Prostate gland (tissue), 2 donors: ENCODE measurements around the gene FOXD2. TPM values are rescaled to one million over a fixed set of nuclear protein-coding genes. Genes with fewer than 3 reads are reported as not detected.
"Not testable (repeated sequence)": the region's sequence is repeated elsewhere in the genome, so short reads cannot be mapped to it uniquely, and the experiment has no call there.

Experiments
- DNase-seq: peaks from one replicate; pipeline ENCODE4 v3.0.0-alpha.2; 2019; ENCODE audit warnings: low spot score
- H3K27ac ChIP-seq, 2 donors: fragments of 200-600 bp; sonication (generic); 2 replicates each; pipeline ENCODE4 v1.5.1; 2017 to 2019
- H3K27me3 ChIP-seq: fragments of 200-600 bp; sonication (generic); replicated peaks from 2 replicates; pipeline ENCODE4 v1.5.1; 2019; ENCODE audit not compliant: insufficient read depth
- H3K36me3 ChIP-seq, 2 donors: fragments of 200-600 bp; sonication (generic); 1 replicate in 1 of 2; 2 replicates in 1 of 2; pipeline versions ENCODE4 v1.5.1 to v1.8.1; 2017 to 2019
- H3K4me1 ChIP-seq: fragments of 200-600 bp; sonication (generic); replicated peaks from 2 replicates; pipeline ENCODE4 v1.5.1; 2019
- H3K4me3 ChIP-seq, 2 donors: fragments of 200-600 bp; sonication (generic); 2 replicates each; pipeline ENCODE4 v1.5.1; 2017 to 2019
- H3K9me3 ChIP-seq: fragments of 200-600 bp; sonication (generic); 2 replicates; pipeline ENCODE4 v1.5.1; 2017
- POLR2A ChIP-seq: fragments of 450-650 bp; IDR thresholded peaks from one replicate; pipeline ENCODE4 v1.6.1; 2016; ENCODE audit warnings: antibody characterized with exemption, mild to moderate bottlenecking
- POLR2AphosphoS5 ChIP-seq: sonication (generic); formaldehyde crosslinking; IDR thresholded peaks from one replicate; pipeline ENCODE4 v1.6.1; 2017; ENCODE audit warnings: antibody characterized with exemption
- WGBS: methylation state at CpG from one replicate; pipeline ENCODE4 v1.1.5; 2018; 5-methylcytosine and 5-hydroxymethylcytosine counted together
- intact Hi-C: fragments of 100-400 bp; cut with DNase I; formaldehyde crosslinking; loops from one replicate; pipeline ENCODE4 v1.14.2; 2022
- total RNA-seq, 2 donors: library from RNA; depleted of rRNA; stranded (reverse); fragments of >200 nt; gene quantifications; one replicate each; pipeline ENCODE4 v1.1.0, GENCODE V29; 2016
- TF ChIP-seq, protein P1 (sequence below), 4 experiments: fragments of 200-600 bp in 2 of 4; fragments of 450-650 bp in 2 of 4; sonication (generic) in 2 of 4; IDR thresholded peaks; 1 replicate in 3 of 4; 2 replicates in 1 of 4; pipeline ENCODE4 v1.5.1; 2016 to 2019; ENCODE audit warnings: antibody characterized with exemption in 4 of 4, mild to moderate bottlenecking in 2 of 4, moderate library complexity in 2 of 4

The FOXD2 gene
- total RNA-seq, 2 donors from 2014 or later = 1.2 to 1.8 TPM

- TF ChIP-seq, protein P1, sequence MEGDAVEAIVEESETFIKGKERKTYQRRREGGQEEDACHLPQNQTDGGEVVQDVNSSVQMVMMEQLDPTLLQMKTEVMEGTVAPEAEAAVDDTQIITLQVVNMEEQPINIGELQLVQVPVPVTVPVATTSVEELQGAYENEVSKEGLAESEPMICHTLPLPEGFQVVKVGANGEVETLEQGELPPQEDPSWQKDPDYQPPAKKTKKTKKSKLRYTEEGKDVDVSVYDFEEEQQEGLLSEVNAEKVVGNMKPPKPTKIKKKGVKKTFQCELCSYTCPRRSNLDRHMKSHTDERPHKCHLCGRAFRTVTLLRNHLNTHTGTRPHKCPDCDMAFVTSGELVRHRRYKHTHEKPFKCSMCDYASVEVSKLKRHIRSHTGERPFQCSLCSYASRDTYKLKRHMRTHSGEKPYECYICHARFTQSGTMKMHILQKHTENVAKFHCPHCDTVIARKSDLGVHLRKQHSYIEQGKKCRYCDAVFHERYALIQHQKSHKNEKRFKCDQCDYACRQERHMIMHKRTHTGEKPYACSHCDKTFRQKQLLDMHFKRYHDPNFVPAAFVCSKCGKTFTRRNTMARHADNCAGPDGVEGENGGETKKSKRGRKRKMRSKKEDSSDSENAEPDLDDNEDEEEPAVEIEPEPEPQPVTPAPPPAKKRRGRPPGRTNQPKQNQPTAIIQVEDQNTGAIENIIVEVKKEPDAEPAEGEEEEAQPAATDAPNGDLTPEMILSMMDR (IDR thresholded peaks at IDR 0.05) = no peak
- TF ChIP-seq POLR2AphosphoS5 (no peak), POLR2A (no peak)
- Histone ChIP-seq H3K4me1 (no peaks in the 10 kb centered on the region), H3K27me3 (peaks cover 14% of the 10 kb centered on the region), H3K4me3 (no peak overlapping the region), H3K9me3 (no peaks in the 10 kb centered on the region), H3K27ac (no peak overlapping the region), H3K36me3 (no peaks in the 10 kb centered on the region)
- 69% methylated on average over 4 of the region's 4 CpGs for WGBS
- intact Hi-C loops = no loop called here
- DNase-seq = no peak
Measured at GRCh38 chr1:47450606-47451005, 12.8 kb downstream of the FOXD2 start.

- no peaks in the 10 kb centered on the region for H3K4me1 ChIP-seq
- no peak for TF ChIP-seq POLR2AphosphoS5
- peaks cover 6% of the 10 kb centered on the region for H3K27me3 ChIP-seq
- no peak for DNase-seq
- H3K4me3 ChIP-seq = no peak overlapping the region
- no peak overlapping the region for H3K27ac ChIP-seq
- 91% methylated on average over 1 of the region's 1 CpG for WGBS
- H3K9me3 ChIP-seq = no peaks in the 10 kb centered on the region
- H3K36me3 ChIP-seq = no peaks in the 10 kb centered on the region
- intact Hi-C loops = no loop called here
Measured at GRCh38 chr1:47452426-47452825, 14.6 kb downstream of the FOXD2 start.

- 94% methylated on average over 2 of the region's 2 CpGs for WGBS
- H3K27me3 ChIP-seq, H3K36me3 ChIP-seq, H3K9me3 ChIP-seq, DNase-seq, H3K4me1 ChIP-seq, H3K4me3 ChIP-seq, intact Hi-C loops, H3K27ac ChIP-seq: not testable (repeated sequence)
Measured at GRCh38 chr1:47453910-47454309, 16.1 kb downstream of the FOXD2 start.

DNA sequence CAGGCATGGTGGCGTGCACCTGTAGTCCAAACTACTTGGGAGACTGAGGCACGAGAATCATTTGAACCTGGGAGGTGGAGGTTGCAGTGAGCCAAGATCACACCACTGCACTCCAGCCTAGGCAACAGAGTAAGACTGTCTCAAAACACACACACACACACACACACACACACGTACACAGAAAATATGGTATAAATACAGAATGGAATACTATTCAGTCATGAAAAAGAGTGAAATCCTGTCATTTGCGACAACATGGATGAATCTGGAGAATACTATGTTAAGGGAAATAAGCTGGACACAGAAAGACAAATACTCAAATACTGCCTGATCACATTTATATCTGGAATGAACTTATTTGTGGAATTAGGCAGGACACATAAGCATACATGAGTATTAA is 18.4 kb downstream of the FOXD2 start:
- TF ChIP-seq, protein P1 (IDR thresholded peaks at IDR 0.05) = no peak
- no peak for TF ChIP-seq POLR2AphosphoS5
- no peak for TF ChIP-seq POLR2A
- Histone ChIP-seq H3K27me3 (no peaks in the 10 kb centered on the region), H3K27ac (no peak overlapping the region), H3K36me3 (no peaks in the 10 kb centered on the region), H3K4me3 (no peak overlapping the region), H3K9me3 (no peaks in the 10 kb centered on the region), H3K4me1 (no peaks in the 10 kb centered on the region)
- intact Hi-C loops = no loop called here
- DNase-seq = no peak
- 73% methylated on average over 4 of the region's 4 CpGs for WGBS

GRCh38 chr1:47457547-47457946 is 19.7 kb downstream of the FOXD2 start:
- H3K27me3 ChIP-seq, H3K4me3 ChIP-seq, H3K27ac ChIP-seq, intact Hi-C loops, DNase-seq, H3K4me1 ChIP-seq, H3K9me3 ChIP-seq, H3K36me3 ChIP-seq: not testable (repeated sequence)
- 91% methylated on average over 16 of the region's 16 CpGs for WGBS

GRCh38 chr1:47459253-47459788 is 21.5 kb downstream of the FOXD2 start:
- H3K27ac ChIP-seq = no peak overlapping the region
- H3K36me3 ChIP-seq = no peaks in the 10 kb centered on the region
- H3K4me1 ChIP-seq = no peaks in the 10 kb centered on the region
- 29% methylated on average over 11 of the region's 11 CpGs for WGBS
- no peak overlapping the region for H3K4me3 ChIP-seq
- TF ChIP-seq, protein P1 (IDR thresholded peaks at IDR 0.05) = no peak
- TF ChIP-seq POLR2AphosphoS5 = no peak
- TF ChIP-seq POLR2A = no peak
- H3K9me3 ChIP-seq = no peaks in the 10 kb centered on the region
- H3K27me3 ChIP-seq = no peaks in the 10 kb centered on the region
- DNase-seq = no peak
- intact Hi-C loops = no loop called here
